ENCODE results near the gene BRI3BP. TPM values are rescaled to one million over a fixed set of nuclear protein-coding genes. Genes with fewer than 3 reads are reported as not detected.
A peak's percentile ranks its signal among the peaks of the same experiment; 100 is the strongest.

The BRI3BP gene
- total RNA-seq, 1 donor from 2014 or later: 16.0 TPM

DNA sequence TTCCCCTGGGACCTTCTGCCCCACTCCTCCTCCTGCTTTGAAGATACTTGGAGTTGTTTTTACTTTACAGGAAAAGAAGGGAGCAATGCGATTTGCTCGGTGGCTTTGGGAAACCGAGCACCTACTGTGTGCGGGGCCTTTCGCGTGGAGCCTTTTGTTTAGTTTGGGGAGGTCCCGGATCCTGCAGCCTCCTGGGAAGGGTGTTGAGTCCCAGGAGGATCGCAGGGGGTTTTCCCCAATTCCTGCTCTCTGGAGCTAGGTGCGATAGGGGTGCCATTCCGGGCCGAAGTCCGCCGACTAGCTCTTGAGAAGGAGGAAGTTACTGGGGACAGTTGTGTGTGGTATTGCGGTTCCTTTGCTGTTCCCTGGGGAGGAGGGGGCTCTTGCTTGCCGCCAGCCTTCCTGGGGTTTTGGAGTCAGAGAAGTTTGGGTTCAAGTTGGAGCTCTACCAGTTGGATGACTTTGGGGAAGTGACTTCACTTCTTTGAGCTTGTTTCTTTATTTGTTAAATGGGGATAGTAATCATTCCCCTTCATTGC, 1.1 kb downstream of the BRI3BP start:
- no peak for DNase-seq (ENCODE audit: low read depth)
- TF ChIP-seq, protein P1, sequence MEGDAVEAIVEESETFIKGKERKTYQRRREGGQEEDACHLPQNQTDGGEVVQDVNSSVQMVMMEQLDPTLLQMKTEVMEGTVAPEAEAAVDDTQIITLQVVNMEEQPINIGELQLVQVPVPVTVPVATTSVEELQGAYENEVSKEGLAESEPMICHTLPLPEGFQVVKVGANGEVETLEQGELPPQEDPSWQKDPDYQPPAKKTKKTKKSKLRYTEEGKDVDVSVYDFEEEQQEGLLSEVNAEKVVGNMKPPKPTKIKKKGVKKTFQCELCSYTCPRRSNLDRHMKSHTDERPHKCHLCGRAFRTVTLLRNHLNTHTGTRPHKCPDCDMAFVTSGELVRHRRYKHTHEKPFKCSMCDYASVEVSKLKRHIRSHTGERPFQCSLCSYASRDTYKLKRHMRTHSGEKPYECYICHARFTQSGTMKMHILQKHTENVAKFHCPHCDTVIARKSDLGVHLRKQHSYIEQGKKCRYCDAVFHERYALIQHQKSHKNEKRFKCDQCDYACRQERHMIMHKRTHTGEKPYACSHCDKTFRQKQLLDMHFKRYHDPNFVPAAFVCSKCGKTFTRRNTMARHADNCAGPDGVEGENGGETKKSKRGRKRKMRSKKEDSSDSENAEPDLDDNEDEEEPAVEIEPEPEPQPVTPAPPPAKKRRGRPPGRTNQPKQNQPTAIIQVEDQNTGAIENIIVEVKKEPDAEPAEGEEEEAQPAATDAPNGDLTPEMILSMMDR (conservative IDR thresholded peaks at IDR 0.05; ENCODE audit: low read depth, low read length): no peak
- peak overlapping the region; percentile 75 for H3K4me3 ChIP-seq (ENCODE audit: low read depth, low read length)

DNA sequence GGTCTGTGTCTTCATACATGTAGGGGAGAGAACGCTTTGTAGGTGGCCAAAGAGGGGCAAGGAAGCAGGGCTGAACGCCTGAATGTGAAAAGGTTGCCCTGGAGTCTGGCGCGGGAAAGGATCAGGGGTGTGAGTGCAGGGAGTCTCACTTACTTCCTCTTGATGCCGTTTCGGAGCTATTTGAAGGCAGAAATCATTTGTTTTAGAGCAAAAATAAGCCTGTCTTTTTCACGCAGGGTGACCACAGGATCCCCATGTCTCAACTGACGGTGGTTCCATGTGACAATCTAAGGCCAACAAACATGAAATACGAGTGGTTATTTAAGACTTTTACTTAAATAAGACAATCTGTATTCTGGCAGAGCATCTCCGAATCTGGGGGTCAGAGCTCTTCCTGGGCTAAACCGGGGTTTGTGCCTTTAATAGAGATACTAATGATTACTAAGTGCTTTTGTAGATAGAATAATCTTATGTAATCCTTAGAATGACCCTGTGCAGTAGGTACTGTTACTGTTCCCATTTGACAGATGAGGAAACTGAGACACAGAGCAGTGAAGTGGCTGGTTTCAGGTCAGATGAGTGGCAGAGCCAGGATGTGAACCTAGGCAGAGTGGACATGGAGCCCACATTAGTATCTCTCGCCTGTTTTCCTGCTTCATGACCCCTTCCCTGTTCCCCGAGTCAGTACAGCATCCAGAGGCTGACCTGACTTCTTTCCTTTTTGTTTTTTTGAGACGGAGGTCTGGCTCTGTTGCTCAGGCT, 1.9 kb downstream of the BRI3BP start:
- H3K4me3 ChIP-seq (ENCODE audit: low read depth, low read length): peak overlapping the region; percentile 75

DNA sequence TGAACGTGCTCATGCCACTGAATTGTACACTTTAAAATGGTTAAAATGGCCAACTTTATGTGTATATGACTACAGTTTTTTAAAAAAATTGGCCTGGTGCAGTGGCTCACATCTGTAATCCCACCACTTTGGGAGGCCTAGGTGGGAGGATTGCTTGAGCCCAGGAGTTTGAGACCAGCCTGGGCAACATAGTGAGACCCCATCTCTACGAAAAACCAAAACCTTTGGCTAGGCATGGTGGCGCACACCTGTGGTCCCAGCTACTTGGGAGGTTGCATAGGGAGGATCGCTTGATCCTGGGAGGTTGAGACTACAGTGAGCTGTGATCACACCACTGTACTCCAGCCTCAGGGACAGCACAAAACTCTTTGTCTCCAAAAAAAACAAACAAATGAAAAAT, 5.3 kb downstream of the BRI3BP start:
- H3K4me3 ChIP-seq (ENCODE audit: low read depth, low read length): no peak overlapping the region
- no peak for DNase-seq (ENCODE audit: low read depth)
- TF ChIP-seq, protein P1 (conservative IDR thresholded peaks at IDR 0.05; ENCODE audit: low read depth, low read length): no peak

More for the DNA sequence above, 1.9 kb downstream of the BRI3BP start:
- TF ChIP-seq, protein P1 (conservative IDR thresholded peaks at IDR 0.05; ENCODE audit: low read depth, low read length): no peak
- no peak for DNase-seq (ENCODE audit: low read depth)

DNA sequence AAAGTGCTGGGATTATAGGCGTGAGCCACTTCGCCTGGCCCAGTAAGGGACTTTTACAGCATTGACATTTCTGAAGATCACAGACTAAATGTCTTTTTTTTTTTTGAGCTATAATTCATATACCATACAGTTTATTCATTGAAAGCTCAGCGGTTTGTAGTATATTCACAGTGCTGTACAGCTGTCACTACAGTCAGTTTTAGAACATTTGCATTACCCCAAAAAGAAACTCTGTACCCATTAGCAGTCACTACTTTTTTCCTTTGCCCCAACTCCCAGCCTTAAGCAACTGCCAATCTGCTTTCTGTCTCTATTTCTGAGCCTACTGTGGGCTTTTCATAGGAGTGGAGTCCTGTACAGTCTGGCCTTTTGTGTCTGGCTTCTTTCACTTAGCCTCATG, 8.2 kb downstream of the BRI3BP start:
- H3K4me3 ChIP-seq (ENCODE audit: low read depth, low read length): no peak overlapping the region
- no peak for DNase-seq (ENCODE audit: low read depth)
- TF ChIP-seq, protein P1 (conservative IDR thresholded peaks at IDR 0.05; ENCODE audit: low read depth, low read length): no peak

DNA sequence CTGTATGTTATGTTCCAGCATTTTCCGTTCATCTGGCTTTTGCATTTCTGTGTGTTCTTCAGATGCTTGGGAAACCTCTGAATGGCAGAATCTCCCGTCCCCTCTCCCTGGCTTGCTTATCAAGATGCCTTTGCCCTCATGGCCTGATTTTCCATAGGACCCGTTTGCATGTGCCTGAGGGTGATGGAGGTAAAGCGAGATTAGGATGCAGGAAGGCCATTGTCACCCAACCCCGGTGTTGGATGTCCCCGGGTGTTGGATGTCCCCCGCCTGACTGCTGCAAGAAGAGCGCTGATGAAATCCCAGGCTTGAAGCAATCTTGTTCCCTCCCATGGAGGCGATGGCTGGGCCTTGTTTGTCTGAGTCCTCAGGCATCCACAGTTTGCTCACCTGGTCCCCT, 9.6 kb downstream of the BRI3BP start:
- H3K4me3 ChIP-seq (ENCODE audit: low read depth, low read length): no peak overlapping the region
- TF ChIP-seq, protein P1 (conservative IDR thresholded peaks at IDR 0.05; ENCODE audit: low read depth, low read length): no peak
- DNase-seq (ENCODE audit: low read depth): no peak

DNA sequence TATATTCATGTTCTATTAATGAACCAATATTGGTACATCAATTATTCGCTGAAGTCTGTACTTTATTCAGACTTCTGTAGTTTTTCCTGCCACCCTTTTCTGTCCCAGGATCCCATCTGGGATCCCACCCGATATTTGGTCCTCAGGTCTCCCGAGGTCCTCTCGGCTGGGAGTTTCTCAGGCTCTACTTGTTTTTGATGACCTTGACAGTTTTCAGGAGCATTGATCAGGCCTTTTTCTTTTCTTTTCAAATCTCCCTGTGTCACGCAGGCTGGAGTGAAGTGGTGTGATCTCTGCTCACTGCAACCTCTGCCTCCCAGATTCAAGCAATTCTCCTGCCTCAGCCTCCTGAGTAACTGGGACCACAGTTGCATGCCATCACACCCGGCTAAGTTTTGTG, 11.2 kb downstream of the BRI3BP start:
- no peak overlapping the region for H3K4me3 ChIP-seq (ENCODE audit: low read depth, low read length)
- TF ChIP-seq, protein P1 (conservative IDR thresholded peaks at IDR 0.05; ENCODE audit: low read depth, low read length): no peak
- no peak for DNase-seq (ENCODE audit: low read depth)

DNA sequence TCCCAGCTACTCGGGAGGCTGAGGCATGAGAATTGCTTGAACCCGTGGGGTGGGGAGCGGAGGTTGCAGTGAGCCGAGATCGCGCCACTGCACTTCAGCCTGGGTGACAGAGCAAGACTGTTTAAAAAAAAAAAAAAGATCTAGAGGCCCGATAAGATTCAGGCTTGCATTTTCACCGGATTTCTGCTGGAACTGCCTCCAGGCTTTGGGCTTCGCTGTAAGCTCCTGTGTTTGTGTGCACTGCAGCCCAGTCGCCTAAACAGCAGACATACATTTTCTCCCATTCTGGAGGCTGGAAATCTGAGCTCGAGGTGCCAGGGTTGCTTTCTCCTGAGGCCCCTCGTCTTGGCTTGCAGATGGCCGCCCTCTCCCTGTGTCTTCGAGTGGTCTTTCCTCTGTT, 12.2 kb downstream of the BRI3BP start:
- no peak overlapping the region for H3K4me3 ChIP-seq (ENCODE audit: low read depth, low read length)
- no peak for DNase-seq (ENCODE audit: low read depth)
- TF ChIP-seq, protein P1 (conservative IDR thresholded peaks at IDR 0.05; ENCODE audit: low read depth, low read length): no peak
